GM11168 (cell line): ENCODE results near the gene CYTH1.

Experiments
- in situ Hi-C: fragments of 300-500 bp; cut with MboI; formaldehyde crosslinking; loops from one replicate; pipeline ENCODE4 v1.12.0; 2022; ENCODE audit warnings: low sequenced_read_pairs; ENCODE audit not compliant: unreplicated experiment

Gene CYTH1

GRCh38 chr17:78723001-78723796, 58.9 kb downstream of the CYTH1 start:
- in situ Hi-C loops, result no loop called here

DNA sequence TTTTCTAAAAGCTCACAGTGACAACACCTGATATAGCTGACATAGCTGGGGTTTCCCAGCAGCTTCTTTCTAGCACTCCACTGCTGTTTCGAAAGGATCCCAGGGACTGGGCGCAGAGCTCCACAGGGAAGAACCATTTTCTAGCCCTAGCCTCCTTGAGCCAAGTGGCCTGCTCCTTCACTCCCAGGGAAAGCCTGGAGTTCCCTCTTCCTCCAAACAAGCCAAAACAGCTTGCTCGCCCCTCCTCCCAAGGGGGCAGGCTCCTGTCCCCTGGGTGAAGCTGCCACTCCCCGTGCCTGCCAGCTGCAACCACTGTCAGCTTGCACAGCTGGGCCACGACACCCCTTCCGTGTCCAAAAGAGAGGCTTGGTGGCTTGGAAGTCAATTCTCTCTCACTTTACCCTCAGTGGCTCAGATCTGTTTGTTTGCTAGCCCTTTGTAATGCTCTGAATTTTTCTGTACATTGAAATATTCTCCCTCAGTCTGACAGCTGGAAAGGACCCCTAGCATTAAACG, 59.8 kb downstream of the CYTH1 start:
- in situ Hi-C loops, result no loop called here

- in situ Hi-C loops, result no loop called here
Measured at GRCh38 chr17:78719630-78720298, 62.3 kb downstream of the CYTH1 start.

- in situ Hi-C loops, result no loop called here
Measured at GRCh38 chr17:78718575-78719208, 63.4 kb downstream of the CYTH1 start.

- in situ Hi-C loops, result no loop called here
Measured at GRCh38 chr17:78717431-78717980, 64.6 kb downstream of the CYTH1 start.

GRCh38 chr17:78716814-78717393, 65.2 kb downstream of the CYTH1 start:
- in situ Hi-C loops, result no loop called here

GRCh38 chr17:78716292-78716691, 65.8 kb downstream of the CYTH1 start:
- in situ Hi-C loops, result no loop called here

- in situ Hi-C loops, result no loop called here
Measured at GRCh38 chr17:78715876-78716275, 66.2 kb downstream of the CYTH1 start.

GRCh38 chr17:78715000-78715771, 66.9 kb downstream of the CYTH1 start:
- in situ Hi-C loops, result no loop called here

DNA sequence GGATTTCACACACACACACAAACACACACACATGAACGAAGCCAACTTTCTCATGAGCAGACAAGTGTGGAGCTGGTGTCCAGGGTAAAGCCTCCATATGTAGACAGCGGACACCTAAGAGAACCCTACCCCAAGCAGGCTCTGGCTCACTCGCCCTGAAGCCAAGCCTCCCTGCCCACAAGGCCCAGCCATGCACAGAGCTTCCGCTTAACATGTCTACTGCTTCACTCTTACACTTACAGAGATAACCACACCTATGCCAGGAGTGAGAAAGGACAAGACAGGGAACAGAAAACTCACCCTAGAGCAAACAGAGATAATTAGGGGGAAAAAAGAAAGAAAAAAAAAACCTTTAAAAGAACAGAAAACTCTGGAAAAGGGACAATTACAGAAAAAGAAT, 67.5 kb downstream of the CYTH1 start:
- in situ Hi-C loops, result no loop called here

DNA sequence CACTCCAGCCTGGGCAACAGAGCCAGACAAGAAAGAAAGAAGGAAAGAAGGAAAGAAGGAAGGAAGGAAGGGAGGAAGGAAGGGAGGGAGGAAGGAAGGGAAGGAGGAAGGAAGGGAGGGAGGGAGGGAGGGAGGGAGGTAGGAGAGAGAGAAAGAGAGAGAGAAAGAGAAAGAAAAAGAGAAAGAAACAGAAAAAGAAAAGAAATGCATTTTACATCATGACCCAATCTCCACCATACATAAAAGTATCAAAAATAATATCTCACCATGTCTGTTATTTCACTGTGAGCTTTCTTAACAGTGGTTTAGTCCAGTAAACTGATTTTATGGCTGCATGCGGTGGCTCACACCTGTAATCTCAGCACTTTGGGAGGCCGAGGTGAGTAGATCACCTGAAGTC, 70.0 kb downstream of the CYTH1 start:
- in situ Hi-C loops, result no loop called here

DNA sequence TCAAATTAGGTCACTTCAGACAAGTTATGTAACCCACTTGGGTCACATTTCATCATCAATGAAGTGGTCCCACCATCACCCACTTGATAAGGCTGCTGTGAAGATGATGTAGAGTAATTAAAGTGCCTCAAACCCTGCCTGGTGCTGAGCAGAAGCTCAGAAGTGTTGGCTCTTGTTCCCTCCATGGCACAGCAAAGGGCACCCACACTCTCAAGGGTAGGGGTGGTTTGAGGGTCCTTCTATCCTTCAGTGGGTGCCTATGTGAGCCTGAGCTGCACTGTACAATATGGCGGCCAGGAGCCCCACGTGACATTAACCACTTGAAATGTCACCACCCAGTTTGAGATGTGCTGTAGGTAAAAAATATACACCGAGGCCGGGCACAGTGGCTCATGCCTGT, 71.5 kb downstream of the CYTH1 start:
- in situ Hi-C loops, result no loop called here

DNA sequence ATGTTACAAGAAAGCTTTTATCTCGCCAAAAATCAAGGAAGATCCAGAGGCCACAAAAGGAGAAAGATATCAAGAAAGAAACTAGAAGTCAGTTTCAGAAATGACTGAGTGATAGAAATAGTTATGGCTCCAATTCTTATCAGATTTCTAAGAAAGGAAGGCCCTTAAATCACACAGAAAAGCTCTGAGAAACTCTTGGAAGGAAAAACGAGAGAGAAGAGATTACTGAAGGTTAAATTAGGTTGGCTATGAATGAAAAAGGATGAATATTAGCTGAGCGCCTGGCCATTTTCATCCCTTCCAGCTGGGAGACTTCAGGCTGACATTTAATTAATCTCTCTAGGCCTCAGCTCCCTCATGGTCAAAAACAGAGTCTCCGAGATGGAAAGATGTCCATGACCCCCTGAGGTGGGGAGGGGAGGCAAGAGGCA, 72.3 kb downstream of the CYTH1 start:
- in situ Hi-C loops, result no loop called here

DNA sequence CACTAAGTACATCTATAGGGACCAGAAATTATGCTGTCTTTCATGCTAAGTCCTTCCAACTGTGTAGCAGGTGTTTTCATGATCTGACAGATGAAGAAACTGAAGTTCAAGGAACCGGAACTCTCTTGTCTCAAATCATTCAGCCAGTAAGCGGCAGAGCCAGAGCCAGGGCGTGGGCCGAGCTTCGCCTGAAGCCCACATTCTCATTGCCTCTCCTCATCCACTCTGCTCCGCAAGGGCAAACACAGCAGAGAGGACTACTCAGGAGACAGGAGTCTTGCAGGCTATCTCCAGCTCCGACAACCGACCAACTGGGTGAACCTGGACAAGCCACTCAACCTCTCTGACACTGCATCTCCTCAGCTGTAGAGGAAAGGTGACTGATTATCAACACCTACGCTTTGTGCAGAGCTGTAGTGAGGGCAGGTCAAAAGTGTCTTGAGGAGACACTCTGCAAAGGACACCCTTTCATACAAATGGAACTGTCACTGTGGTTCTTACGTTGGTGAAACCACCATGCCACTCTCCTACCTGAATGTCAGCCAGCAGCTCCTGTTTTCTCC, 72.9 kb downstream of the CYTH1 start:
- in situ Hi-C loops, result no loop called here

GRCh38 chr17:78708510-78708973, 73.5 kb downstream of the CYTH1 start:
- in situ Hi-C loops, result no loop called here

- in situ Hi-C loops, result no loop called here
Measured at GRCh38 chr17:78707923-78708322, 74.2 kb downstream of the CYTH1 start.

DNA sequence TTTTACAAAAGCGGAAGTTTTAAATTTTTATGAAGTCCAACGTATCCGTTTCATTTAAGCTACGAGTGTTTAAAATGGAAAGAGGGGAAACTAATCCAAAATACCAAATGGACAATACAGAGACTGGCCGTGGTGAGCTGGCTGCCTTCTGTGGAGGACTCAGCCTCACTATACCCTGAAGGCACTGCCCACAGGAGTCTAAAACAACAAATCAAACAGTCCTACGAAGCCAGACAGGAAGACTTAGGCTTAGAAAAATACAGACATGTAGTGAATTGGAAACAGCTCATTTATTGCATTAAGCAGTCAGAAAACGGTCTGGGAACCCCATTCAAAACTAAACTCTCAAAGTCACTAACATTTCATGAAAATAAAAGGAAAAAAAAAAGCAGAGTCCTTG, 75.1 kb downstream of the CYTH1 start:
- in situ Hi-C loops, result no loop called here

DNA sequence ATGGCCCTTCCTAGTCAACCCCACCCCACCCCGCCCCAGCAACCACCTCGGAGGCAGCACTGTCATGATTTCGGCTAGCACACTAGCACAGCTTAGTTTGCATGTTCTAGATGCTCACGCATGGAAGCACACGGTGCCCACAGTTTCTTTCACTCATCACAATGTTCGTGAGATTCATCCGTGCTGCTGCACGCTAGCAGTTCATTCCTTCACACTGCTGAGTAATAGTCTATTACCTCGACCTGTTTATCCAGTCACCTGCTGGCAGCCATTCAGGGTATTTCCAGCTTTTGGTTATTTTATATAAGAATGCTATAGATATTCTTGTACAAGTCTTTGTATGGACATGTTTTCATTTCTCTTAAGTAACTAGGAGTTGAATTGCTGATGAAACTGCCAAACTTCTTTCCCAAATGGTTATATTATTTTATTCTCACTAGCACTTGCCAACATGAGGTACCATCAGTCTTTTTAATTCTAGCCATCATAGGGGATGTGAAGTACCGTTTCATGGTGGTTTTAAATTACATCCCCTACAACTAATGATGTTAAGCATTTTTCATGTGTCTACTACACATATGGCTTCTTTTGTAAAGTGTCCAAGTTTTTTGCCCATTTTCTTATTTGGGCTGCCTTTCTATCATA, 75.7 kb downstream of the CYTH1 start:
- in situ Hi-C loops, result no loop called here

DNA sequence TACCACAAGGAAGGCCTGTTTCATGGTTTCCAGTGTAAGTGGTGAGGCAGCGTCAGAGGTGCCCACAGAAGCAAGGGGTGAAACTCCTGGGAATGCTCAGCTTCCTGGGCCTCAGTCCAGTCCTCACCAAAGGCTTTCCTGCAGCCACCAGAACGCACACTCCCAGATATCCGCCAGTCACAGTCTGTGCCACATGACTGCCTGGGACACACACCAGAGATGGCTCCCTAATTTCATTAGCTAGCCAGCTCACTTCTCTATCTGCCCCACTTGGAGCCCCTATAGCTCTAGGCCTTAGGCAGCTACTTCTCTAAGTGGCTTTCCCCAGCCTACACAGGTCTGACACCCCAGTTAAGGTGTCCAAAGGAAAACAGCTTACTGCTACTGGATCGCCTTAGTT, 77.0 kb downstream of the CYTH1 start:
- in situ Hi-C loops, result no loop called here
